Limb (tissue), 2 donors: ENCODE measurements around the gene NDUFV3.
A peak's percentile ranks its signal among the peaks of the same experiment; 100 is the strongest.
"Not testable (repeated sequence)": the region's sequence is repeated elsewhere in the genome, so short reads cannot be mapped to it uniquely, and the experiment has no call there.

Experiments used
- DNase-seq, 2 donors: peaks; one replicate each; pipeline ENCODE4 v3.0.0-alpha.2; 2016; ENCODE audit errors: extremely low spot score in 2 of 2

NDUFV3 gene

DNA sequence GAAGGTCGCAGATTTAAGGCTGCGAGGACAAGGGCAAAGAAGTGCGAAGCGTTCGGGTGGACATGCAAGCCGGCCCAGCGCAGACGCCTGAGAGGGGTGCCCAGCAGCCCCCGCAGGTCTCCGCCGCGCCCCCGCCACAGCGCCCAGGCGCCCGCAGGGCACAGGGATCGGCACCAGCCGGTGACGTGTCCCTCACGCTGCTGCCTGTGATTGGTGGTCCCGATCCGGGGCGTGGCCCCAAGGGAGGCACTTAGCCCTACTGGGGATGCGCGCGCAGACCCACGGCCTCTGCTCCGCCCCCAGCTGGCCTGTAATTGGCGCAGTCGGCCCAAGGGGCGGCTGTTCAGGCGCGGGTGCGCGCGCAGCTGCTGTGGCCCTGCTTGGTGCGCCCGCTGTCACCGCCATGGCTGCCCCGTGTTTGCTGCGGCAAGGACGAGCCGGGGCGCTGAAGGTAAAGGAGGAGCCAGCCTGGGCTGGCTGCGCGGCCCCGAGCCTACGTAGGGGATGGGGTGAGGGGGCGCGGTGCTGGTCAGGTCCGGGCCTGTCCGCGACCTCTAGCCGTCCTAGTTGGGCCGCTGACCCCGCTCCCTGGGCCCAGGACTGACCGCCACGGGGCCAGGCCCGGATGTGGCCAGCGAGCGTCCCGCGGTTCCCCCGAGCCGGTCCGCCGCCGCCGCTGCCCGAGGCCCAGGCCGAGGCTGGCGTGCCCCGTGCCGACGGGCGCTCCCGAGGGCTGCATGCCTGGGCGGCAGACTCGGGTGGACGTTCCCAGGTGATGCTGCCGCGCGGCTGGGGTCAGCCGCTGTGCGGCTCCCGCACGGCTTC is at the start of gene NDUFV3:
TSS of gene NDUFV3 (plus strand) at position 379 of the 825 bp plus-strand sequence. CDS start at position 404, 25 bp downstream.
- peak; percentile 99 to 100 for DNase-seq

DNA sequence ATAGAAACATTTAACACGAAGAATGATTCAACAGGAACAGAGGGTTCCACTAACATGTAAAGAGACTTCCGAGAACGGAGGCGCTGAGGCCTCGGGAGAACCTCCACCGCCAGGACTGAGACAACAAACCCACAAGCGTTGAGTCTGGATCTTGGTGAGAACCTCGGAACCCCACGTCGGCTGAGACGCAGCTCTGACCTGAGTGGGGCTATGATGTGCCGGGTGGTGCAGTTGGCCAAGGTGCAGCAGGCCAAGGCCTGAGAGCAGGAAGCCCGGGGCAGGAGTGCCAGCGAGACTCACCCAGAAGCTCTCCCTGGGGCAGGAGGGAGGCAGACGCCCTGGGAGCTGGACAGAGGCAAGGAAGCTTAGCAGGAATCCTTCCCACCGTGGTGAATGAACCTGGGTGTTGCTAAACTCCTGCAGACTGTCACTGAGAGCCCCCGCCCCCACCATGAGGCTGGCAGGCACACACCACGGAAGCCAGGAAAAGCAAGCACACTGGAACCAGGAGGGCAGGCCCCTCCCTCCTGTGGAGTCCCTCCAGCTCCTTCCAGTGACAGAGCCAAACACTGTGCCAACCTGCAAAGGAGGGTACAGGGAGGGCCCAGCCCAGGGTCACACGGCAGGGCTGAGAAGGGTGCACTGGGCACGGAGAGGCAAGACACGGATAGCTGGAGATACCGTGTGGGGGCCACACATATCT is 48.5 kb upstream of the NDUFV3 start:
- DNase-seq: peak in 1 of 2 donors; percentile 21

DNA sequence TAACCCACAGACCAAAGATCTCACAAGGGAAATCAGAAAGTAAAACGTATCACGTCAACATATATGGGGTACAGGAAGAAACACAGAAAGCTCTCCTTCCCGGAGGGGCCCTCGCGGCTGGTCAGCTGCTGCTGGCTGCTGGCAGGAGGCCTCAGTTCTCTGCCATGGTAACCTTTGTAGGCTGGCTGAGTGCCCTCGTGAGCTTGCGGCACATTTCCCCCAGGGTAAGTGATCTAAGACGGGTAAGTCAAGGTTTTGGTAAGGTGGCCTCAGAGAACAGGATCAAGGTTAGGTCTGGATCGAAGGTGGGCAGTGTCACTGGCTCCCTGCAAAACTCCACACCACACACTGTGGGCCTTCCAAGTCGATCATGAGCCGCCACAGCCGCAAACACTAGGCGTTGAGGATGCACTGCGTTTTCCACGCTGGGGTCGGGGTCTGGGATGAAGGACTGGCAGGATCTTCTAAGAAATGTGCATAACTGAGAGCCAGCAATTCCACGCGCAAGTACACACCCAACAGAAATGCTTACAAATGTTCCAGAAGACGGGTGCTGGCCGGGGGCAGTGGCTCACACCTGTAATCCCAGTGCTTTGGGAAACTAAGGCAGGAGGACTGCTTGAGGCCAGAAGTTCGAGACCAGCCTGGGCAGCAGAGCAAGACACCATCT is 47.7 kb upstream of the NDUFV3 start:
- DNase-seq: peak in 1 of 2 donors; percentile 33

DNA sequence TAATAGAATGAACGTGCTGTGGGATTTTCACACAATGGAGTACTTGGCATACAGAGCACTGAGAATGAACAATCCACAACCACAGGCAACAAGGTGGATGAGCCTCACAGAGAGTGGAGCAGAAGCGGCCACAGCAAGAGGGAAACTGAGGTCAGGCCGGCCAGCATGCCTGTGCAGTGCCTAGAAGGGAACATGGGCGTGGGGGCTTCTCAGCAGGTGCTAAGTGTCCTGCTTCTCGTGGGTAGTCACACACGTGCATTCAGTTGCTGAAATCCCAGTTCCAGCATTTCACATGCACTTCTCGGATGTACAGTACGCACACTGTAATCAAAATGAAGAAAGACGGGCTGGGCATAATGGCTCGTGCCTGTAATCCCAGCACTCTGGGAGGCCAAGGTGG is 46.9 kb upstream of the NDUFV3 start:
- peak in 1 of 2 donors; percentile 6 for DNase-seq

DNA sequence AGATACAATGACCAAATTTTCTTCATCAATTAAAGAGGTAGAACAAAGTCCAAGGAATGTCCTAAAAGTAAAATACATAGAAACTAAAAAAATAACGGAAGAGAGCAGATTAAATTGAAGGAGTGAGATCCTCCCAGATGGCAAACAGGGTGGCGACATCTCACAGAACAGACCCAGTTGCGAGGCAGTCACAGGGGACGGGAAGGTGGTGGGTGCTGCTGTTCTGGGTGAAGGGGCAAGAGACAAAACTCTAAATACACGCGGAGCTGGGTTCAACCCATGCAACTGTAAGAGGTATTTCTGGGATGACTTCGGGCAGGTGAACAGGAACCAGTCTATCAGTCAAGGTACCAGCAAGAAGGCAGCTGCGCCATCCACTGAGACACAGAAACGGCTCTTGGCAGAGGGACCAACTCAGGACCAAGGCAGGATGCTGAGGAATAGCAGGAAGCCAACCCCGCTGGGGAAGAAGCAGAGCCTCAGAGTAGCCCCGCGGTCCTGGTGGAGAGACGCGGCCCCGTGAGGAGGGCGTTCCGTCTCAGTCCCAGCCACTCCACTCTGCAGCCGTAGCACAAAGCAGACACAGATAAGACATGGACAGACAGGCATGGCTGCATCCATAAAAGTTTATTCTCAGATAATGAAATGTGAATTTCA is 45.9 kb upstream of the NDUFV3 start:
- DNase-seq: peak in 1 of 2 donors; percentile 8

DNA sequence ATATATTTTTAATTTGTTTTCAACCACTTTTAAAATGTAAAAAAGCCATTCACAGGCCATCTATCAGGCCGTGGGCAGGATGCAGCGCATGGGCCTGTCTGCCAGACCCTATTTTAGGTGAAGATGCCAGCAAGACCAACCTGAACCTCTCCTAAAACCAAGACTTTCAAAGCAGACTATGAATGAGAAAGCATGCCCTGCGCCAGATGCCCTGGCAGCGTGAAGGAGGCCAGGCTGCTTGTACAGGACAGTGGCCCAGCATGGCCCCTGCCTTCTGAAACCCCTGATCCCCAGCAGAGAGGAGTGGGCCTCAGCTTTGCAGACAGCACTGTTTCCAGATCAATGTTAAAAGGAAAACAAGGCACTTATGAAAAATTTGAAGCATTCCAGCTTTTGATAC is 45.4 kb upstream of the NDUFV3 start:
- peak in 1 of 2 donors; percentile 9 for DNase-seq

DNA sequence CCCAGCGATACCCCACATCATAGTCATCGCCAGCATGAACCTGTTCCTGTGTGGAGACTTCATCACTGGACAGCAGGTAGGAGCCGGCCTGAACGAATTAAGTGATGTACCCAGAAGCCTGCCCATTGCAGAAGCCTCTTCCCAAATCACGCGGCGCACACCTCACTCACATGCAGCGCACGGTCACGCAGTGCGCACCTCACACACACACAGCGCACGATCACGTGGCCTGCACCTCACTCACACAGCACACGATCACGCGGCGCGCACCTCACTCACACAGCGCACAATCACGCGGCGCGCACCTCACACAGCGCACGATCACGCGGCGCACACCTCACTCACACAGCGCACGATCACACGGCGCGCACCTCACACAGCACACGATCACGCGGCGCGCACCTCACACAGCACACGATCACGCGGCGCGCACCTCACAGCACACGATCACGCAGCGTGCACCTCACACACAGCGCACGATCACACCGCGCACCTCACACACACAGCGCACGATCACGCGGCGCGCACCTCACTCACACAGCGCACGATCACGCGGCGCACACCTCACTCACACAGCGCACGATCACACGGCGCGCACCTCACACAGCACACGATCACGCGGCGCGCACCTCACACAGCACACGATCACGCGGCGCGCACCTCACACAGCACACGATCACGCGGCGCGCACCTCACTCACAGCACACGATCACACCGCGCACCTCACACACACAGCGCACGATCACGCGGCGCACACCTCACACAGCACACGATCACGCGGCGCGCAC is 44.8 kb upstream of the NDUFV3 start:
- not testable (repeated sequence) for DNase-seq

DNA sequence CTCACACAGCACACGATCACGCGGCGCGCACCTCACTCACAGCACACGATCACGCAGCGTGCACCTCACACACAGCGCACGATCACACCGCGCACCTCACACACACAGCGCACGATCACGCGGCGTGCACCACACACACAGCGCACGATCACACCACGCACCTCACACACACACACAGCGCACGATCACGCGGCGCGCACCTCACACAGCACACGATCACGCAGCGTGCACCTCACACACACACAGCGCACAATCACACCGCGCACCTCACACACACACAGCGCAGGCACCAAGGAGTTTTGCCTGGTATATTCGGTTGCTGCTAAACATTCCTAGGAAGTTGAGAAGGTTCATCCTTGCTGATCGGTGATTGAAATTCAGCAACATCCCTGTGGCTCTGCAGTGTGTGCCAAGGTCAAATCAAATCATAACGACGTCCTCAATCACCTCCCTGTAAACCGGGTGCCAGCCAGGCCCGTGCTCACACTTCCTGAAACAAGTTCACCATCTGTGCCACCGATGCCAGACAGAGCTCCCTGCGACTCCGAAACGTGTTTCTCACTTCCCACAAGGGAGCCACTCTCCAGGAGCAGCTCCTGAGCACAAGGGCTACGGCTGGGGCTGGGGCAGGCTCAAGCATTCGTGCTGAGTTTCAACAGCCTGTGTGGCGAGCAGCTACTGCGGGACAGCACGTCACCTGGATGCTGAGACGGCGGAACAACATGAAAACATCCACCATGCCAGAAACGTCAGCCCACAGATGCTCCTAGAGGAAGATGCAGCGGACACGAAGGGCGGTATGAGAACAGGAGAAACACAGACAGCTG is 44.0 kb upstream of the NDUFV3 start:
- DNase-seq: no peak

DNA sequence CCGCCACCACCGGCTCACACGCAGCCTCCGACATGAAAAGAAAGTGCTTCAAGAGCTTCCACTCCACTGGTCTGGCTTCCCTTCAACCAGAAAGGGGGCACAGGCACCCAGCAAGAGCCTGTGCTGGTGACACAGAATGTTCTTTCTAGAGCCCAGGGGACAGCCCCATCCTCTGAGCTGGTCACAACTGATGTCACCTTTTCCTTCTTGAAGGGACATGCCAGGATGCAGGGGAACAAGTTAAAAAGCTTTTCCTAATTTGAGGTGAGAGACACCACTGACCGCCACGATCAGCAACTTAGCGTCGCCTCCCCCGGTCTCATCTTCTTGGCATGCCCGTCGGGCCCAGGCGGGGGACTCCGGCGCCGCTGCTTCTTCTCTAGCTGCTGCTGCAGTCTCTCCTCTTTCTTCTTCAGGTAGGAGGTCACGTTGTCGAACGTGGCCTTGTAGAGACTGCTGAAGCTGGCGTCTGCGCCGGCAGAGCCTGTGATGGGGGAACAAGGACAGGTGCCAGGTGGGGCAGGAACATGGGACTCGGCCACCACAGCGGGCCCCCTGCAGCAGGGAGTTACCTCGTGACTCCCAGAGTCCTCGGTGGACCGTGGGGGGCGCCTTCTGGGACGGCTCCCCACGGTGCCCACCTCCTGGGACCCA is 43.2 kb upstream of the NDUFV3 start:
- no peak for DNase-seq

DNA sequence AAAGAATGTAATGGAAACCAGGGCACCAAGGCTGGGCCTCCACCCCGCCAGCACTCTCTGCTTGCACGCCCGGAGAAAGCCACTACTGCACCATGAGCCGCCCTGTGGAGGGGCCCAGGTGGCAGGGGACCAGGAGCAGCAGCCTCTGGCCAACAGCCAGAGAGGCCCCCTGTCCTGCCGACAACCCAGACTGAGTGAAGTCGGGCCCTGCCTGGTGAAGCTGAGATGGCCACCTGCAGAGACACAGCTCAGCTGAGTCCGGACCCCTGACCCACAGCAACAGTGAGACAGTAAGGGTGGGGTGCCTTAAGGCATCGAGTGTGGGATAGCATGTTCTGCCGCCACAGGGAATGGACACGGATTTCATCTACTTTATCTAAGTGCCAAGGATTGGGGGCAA is 42.6 kb upstream of the NDUFV3 start:
- no peak for DNase-seq

DNA sequence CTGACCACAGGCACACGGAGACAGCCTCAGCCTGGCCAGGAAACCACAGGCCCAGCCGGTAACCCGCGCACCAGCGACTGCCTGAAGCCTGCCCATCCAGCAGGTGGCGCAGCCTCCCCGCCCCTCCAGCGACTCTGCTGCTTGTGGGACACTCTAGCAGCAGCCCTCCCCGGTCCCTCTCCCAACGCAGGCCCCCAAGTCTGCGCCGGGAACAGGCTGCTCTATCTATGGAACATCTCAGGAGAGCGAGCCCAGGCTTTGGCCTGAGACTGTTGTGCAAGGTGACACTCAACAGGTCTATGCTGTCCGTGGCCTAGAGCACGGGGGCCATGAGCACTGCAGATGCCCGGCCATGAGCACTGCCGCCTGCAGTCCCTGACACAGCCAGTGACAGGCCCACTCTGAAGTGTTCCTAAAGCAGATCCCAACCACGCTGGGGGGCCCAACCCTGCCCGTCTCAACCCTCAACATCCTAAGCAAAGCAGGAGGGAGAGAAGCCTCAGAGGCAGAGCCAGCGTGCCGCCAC is 42.2 kb upstream of the NDUFV3 start:
- no peak for DNase-seq

DNA sequence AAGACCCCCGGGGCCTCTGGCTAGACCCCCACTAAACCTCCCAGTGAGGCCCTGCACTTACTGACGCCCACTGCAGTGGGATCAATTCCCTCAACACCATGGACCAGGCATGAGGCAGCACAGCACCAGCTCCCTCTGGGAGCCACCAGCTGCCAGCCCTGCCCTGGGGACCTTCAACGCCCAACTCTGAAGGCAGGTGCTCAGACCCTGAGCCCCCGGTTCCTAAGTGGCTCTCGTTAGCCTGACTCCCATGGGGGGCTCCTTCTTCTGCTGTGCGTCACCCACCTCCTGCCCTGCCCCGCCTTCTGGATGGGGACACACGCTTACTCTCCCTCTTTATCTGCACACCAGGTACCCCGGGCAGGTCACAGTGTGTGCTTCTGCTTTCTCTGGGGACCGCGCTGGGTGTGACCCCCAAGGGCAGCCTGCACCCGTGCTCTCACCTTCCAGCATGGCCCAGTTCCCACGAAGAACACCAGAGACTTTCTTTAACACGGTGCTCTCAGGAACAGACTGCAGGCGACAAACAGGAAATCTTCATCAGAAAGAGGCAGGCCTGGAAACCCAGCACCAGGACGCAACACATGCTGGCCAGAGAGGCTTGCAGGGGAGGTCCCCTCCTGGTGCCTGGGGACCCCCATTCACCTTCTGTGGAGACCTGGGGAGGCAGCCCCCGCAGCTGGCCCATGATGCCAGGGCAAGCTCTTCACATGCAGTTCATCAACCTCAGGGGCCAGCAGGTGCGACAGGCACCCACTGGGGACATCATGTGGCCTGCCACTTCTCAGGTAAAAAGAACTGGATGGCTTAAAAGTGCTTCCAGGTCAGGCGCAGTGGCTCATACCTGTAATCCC is 41.1 kb upstream of the NDUFV3 start:
- DNase-seq: no peak

DNA sequence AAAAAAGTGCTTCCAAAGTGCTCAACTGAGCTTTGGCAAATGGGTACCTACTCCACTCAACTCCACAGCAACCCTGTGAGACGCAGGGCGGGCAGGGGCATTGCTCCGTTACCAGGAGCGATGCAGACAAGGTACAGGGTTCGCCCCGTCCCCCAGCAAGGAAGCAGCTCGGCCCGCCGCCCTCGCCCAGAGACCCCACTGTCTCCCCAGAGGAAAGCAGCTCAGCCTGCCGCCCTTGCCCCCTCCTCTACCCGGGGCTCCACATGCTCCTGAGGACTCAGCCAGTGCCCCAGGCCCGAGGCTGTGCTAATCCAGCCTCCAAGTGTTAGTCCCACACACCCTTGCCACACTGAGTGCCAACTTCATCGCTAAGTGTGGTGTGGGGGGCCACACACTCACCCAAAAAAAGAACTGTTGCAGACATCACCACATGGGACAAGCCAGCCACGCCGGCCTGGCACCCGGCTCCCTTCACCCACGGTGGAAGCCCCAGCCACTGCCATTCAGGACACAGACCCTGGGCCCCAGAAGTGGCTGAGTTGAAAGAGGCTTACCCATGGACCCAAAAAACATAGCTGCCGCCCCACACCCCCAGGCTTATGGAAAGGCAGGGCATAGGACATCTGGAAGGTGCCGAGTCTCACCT is 40.1 kb upstream of the NDUFV3 start:
- DNase-seq: no peak

DNA sequence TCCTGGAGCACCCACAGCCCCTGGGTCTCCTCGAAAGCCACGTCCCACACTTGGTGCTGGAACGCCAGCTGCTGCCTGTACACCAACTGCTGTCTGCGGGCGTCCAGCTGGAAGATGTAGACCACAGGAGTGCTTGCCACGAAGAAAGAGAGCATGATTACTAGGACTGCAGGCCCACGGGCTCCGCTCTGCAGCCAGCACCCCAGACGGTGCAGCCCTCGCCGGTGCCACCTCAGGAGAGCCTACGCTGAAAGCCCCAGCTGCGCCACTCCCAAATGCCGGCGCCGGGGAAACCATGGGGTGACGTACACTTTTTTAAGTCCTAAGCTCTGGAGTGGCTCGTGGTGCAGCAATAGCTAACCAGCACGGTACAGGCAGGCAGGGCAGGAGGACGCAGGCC is 39.5 kb upstream of the NDUFV3 start:
- no peak for DNase-seq

DNA sequence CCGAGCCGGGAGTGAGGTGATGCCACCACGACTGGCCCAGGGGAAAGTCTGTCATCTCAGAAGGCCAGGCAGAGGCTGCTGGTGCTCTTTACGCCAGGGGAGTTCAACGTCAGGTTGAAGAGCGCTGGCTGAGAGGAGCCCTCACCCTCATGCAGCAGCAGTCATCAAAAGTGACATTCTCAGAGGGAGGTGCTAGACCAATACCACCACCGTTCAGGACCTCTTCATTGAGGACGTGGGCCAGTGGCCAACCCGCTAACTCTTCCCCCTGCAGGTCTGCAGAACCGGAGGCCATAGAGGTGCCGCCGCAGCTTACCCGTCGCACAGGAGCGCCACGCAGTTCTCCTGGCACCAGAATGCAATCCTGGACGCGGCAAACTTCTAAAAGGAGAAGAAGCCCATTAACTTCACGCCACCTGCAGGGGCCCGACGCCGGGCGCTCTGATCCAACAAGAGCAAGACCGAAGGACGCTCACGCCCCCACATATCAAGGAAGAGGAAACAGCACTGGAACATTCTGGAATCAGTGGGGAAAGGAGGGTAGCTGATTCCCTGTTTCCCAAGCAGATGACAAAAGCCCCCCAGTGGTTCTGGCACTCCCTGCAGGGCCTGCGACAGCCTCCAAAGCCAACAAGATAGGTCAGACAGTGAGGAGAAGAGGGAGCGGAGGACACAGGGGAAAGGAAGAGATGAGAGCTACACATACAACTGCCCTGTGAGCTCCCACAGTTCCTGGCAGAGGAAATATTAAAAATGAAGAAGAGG is 38.7 kb upstream of the NDUFV3 start:
- no peak for DNase-seq

DNA sequence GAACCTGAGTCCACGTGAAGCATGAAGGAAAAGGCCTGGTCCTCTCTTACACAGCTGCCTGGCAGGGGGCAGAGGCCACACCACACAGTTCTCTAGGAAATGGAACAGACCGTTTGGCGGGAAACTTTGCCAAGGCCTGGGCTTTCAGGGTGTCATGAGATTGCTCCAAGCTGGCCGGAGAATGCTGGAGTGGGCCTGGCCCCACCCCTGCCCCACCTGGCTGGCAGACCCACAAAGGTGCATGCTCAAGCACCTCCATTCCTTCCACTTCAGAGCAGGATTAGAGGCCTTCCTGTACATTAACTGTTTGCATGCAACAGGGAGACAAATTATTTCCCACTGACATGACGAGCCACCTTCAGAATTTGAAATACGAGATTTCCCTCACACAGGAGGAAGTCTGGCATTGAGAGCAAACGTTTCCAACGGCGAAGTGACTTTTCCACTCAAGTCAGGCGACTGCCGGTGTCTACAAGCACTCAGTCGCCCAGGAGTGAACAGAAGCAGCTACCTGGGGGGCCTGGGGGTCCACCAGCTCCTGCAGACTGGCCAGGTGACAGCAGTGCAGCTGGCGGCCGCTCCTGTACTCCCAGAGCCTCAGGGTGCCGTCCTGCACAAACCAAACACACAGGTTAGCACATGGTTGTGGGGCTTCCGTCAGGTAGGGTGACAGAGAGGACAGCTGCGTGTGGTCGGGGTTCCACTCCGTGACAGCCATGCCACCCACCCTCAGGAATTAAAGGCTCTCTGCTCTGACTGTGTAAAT is 37.8 kb upstream of the NDUFV3 start:
- no peak for DNase-seq
